Left cardiac atrium (tissue), 4 donors: ENCODE measurements around the gene ITGB6. TPM values are rescaled to one million over a fixed set of nuclear protein-coding genes. Genes with fewer than 3 reads are reported as not detected.

Experiments
- ATAC-seq, 2 donors: fragments of 200-7000 bp; cut with Tn5 transposase; one replicate each; pipeline ENCODE4 v1.9.1; 2020; ENCODE audit warnings: mild to moderate bottlenecking in 2 of 2, moderate library complexity in 2 of 2
- DNase-seq: peaks from one replicate; pipeline ENCODE4 v3.0.0-alpha.2; 2020
- intact Hi-C, 2 donors: fragments of 100-400 bp; cut with DNase I; formaldehyde crosslinking; loops; one replicate each; pipeline versions ENCODE4 v1.14.1 to v1.15.1; 2022 to 2023
- long read RNA-seq: library from polyadenylated mRNA; unstranded; transcript quantifications from one replicate; pipeline ENCODE4 v2.0.0, GENCODE V29; 2021
- total RNA-seq, 2 donors: library from RNA; stranded (reverse); fragmentation: NEBNext Ultra II Directional; extraction: Animal tissue kit (Norgen Biotek cat#: 25700); gene quantifications; one replicate each; pipeline ENCODE4 v1.2.1, GENCODE V29; 2021
- donor health status: DM: no; HTN: yes; CAD: no.
- donor health status: DM: no; HTN: yes; CAD: no; lungs with severe emphysema.
- donor health status: DM: yes; HTN: yes; CAD: no.
- donor health status: Dilated cardiomyopathy.

The ITGB6 gene
- under 1 TPM; 0.77 to 0.86 TPM for total RNA-seq
- long read RNA-seq, partial matches to known transcripts, result 0 of 1 reads
- long read RNA-seq, other reads (novel, unspliced or antisense), result 1 of 1 reads

DNA sequence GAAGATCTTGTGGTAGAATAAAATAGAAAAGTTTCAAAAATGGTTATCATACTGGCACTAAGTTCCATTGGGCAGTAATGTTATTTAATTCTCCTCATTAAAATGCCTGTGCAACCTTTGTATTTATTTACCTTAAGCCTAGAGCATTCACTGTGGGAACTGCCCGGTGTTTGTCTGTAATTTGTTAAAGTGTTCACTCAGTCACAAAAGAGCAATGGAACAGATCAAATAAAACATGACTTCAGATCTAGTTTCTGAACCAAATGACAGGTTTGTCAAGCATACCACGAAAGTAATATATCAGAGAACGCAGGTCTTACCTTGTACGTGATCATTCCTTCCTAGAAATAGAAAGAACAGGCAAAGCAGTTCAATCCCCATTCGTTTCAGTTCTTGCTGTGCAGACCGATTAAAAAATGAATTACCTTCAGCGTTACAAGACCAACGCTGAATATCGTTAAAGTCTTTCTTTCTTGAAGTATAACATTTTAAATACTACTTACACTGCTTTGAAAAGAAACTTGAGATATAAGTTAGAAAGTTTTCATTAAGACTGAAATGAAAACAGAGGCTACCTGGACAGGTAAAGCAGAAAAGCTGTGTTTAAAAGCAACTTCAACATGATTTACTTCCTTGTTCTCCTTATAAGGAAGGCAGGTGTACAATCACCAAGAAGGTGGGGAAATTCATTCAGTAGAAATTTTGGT, at the start of gene ITGB6:
Gene ITGB6 (minus strand): TSS at position 590 of the 707 bp plus-strand sequence. CDS start 209 bp downstream, at position 381.
- intact Hi-C loops, result no loop called here
- DNase-seq, result no peak
- ATAC-seq, result no peak

GRCh38 chr2:160247296-160248035, 47.4 kb upstream of the ITGB6 start:
- ATAC-seq (no peak), DNase-seq (no peak)
- intact Hi-C loops, result no loop called here

DNA sequence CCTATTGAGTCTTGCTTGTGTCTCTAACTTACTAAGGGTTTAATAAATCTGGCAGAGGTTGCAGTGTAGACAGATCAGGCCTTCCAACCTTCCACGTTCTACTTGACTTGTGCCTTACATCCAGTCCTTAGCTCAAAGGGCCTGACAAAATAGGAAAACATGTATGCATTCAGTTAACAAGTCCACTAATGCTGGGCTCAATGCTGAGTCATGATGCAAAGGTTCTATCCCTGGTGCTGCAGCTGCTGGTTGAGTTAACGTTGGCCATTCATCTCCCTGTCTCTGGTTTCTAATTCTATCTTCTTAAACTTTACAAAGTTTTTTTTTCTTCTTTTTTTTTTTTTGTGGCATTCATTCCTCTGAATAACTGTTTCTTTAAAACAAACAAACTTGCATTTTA, 46.3 kb upstream of the ITGB6 start:
- intact Hi-C loops, result no loop called here
- ATAC-seq, result no peak
- DNase-seq, result no peak

- ATAC-seq, result no peak
- no peak for DNase-seq
- intact Hi-C loops, result no loop called here
Observed at GRCh38 chr2:160245614-160246155, 45.6 kb upstream of the ITGB6 start.

- intact Hi-C loops, result no loop called here
- peak; percentile 19 to 64 for ATAC-seq
- DNase-seq, result no peak
Observed at GRCh38 chr2:160242893-160243564, 43.0 kb upstream of the ITGB6 start.

GRCh38 chr2:160241251-160242137, 41.4 kb upstream of the ITGB6 start:
- peak in 1 of 2 donors; percentile 91 for ATAC-seq
- DNase-seq, result peak; percentile 60

DNA sequence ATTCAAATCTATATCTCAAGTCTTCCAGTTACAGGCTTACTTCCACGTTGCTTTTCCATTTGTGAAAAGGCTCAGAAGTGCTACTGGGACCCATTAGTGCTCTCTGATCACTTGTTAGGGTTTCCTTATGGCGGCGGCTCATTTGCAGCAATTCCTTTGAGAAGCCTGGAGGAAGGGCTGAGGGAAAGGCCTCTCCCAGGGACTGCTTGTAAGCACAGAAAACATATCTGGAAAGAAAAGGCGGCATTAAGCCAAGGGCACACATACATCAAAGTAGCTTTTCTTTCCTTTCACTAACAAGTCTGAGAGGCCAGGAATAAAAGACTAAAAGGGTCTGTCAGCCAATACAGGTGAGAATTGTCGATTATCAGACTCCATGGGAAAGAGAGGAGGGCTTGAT, 39.4 kb upstream of the ITGB6 start:
- intact Hi-C loops, result no loop called here
- no peak for DNase-seq
- no peak for ATAC-seq

More at GRCh38 chr2:160241251-160242137, 41.4 kb upstream of the ITGB6 start:
- intact Hi-C loops, result no loop called here

DNA sequence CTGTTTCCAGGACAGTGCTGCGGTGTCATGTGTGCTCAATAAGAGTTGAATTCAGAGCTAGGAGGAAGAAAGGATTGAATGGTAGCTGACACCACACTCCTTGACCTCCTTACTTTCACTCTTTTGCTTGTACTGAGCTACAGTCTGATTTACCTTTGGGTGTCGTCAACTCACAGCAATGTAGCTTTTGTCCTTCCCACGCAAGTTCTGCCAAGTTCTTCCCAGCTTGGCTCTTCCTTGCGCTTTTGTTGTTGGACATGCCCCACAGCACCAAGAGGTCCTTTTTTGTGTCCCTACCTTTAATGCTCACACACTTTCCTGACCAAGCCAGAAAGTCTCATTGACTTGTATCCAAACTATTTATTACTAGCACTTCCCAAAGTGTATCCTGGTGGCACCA, 38.3 kb upstream of the ITGB6 start:
- intact Hi-C loops, result no loop called here
- no peak for ATAC-seq
- DNase-seq, result no peak

DNA sequence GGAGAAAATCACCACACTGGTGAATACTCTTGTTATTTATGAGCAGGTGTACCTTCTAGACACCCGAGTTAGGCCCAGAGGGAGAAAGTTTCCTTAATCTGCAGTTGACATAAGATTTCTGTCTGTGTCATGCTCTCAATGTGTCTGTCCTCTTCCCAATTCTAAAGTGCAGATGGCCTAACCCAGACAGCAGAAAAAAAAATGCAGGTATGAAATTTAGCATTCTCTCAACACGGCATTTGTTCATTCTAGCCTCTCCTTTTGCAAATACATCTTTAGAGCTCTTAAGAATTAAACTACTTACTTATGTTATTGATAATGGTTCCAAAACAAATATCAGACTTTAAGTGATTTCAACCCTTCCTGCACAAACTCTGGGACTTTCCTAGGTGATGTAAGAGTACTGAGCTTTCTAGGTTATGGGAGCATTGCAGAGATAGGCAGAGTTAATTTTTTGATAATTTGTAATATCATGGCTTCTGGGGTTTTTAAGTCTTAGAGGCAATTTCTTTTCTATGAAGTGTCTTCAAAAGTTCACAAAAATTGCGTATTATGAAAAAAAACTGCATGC, 32.9 kb upstream of the ITGB6 start:
- intact Hi-C loops, result no loop called here

GRCh38 chr2:160229591-160229990, 29.5 kb upstream of the ITGB6 start:
- peak in 1 of 2 donors; percentile 66 for ATAC-seq
- DNase-seq, result no peak
- intact Hi-C loops, result no loop called here

More for the DNA sequence above, 32.9 kb upstream of the ITGB6 start:
- DNase-seq (no peak), ATAC-seq (no peak)

GRCh38 chr2:160228141-160228917, 28.3 kb upstream of the ITGB6 start:
- intact Hi-C loops, result no loop called here
- DNase-seq, result no peak
- peak in 1 of 2 donors; percentile 81 for ATAC-seq

GRCh38 chr2:160227293-160227915, 27.3 kb upstream of the ITGB6 start:
- ATAC-seq (no peak), DNase-seq (no peak)
- intact Hi-C loops, result no loop called here

- ATAC-seq (no peak), DNase-seq (no peak)
- intact Hi-C loops, result no loop called here
Observed at GRCh38 chr2:160226367-160226766, 26.3 kb upstream of the ITGB6 start.

DNA sequence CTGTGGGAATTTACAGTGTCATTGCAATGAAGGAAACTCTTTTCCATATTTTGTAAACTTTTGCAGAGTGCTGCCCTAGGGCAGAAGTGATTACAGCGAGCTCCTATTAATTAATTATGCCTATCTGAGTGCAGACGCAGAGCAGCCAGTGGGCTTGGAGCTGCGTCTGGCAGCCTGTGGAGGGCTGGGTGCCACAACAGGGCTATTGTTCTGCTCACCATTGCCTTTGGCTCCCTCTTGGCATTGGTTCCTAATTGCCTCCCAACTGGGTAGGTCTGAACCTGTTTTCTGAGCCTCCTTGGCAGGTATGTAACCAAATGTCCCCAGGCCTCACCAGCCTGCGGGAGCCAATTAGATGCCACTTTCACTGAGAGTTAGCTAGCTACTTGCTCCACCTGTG, 25.6 kb upstream of the ITGB6 start:
- DNase-seq (no peak), ATAC-seq (no peak)
- intact Hi-C loops, result no loop called here

DNA sequence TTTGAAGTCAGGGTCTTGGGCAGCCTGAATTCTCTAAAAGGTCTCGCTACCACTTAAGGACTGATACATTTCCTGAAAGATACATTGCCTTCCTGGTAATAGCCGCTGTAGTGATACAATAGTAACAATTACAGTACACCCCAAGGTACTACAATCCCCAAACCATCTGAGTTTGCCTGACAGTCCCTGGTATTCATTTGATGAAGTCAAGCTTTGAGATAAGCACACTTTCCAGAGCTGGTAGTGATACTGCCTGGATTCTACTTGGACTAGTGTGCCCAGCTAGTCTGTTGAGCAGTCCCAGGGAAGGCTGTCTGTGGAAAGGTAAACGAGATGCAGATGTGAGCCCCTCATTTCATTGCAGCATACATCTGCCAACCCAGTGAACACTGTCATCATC, 24.4 kb upstream of the ITGB6 start:
- DNase-seq, result no peak
- intact Hi-C loops, result no loop called here
- no peak for ATAC-seq

GRCh38 chr2:160224060-160224459, 24.0 kb upstream of the ITGB6 start:
- ATAC-seq (peak in 1 of 2 donors; percentile 54), DNase-seq (no peak)
- intact Hi-C loops, result no loop called here

- DNase-seq (no peak), ATAC-seq (no peak)
- intact Hi-C loops, result no loop called here
Observed at GRCh38 chr2:160223560-160223959, 23.5 kb upstream of the ITGB6 start.
